Fibroblast of gingiva (primary cell): Measurements from ENCODE around the gene DEPDC1B.
"Not testable (repeated sequence)": the region's sequence is repeated elsewhere in the genome, so short reads cannot be mapped to it uniquely, and the experiment has no call there.

Experiments used
- DNase-seq: peaks from one replicate; pipeline ENCODE4 v3.0.0-alpha.2; 2011; ENCODE audit warnings: low read depth

The DEPDC1B gene

GRCh38 chr5:60640901-60641300 lies 59.1 kb downstream of the DEPDC1B start:
- no peak for DNase-seq

- DNase-seq = peak; percentile 3
These were observed 60.4 kb downstream of the DEPDC1B start for GRCh38 chr5:60639544-60639943.

- DNase-seq = no peak
These were observed 61.7 kb downstream of the DEPDC1B start for GRCh38 chr5:60638300-60638699.

- no peak for DNase-seq
These were observed 63.3 kb downstream of the DEPDC1B start for GRCh38 chr5:60636644-60637043.

GRCh38 chr5:60636001-60636400 lies 64.0 kb downstream of the DEPDC1B start:
- DNase-seq = no peak

GRCh38 chr5:60634051-60634450 lies 65.9 kb downstream of the DEPDC1B start:
- DNase-seq = no peak

- DNase-seq = peak; percentile 56
These were observed 66.6 kb downstream of the DEPDC1B start for GRCh38 chr5:60633341-60633740.

- DNase-seq = no peak
These were observed 67.8 kb downstream of the DEPDC1B start for GRCh38 chr5:60632153-60632552.

- DNase-seq = no peak
These were observed 69.1 kb downstream of the DEPDC1B start for GRCh38 chr5:60630836-60631235.

GRCh38 chr5:60630179-60630578 lies 69.8 kb downstream of the DEPDC1B start:
- DNase-seq = no peak

GRCh38 chr5:60624875-60625274 lies 75.1 kb downstream of the DEPDC1B start:
- DNase-seq = not testable (repeated sequence)

- not testable (repeated sequence) for DNase-seq
These were observed 79.2 kb downstream of the DEPDC1B start for GRCh38 chr5:60620752-60621151.

GRCh38 chr5:60613826-60614225 lies 86.1 kb downstream of the DEPDC1B start:
- DNase-seq = no peak

GRCh38 chr5:60611099-60611740 lies 88.7 kb downstream of the DEPDC1B start:
- no peak for DNase-seq

- peak; percentile 41 for DNase-seq
These were observed 95.2 kb downstream of the DEPDC1B start for GRCh38 chr5:60604771-60605170.

- DNase-seq = no peak
These were observed 101.5 kb downstream of the DEPDC1B start for GRCh38 chr5:60598424-60598823.

GRCh38 chr5:60597572-60598320 lies 102.2 kb downstream of the DEPDC1B start:
- peak; percentile 17 for DNase-seq

- DNase-seq = no peak
These were observed 105.1 kb downstream of the DEPDC1B start for GRCh38 chr5:60594715-60595477.

GRCh38 chr5:60590172-60590571 lies 109.8 kb downstream of the DEPDC1B start:
- DNase-seq = no peak

- DNase-seq = not testable (repeated sequence)
These were observed 112.7 kb downstream of the DEPDC1B start for GRCh38 chr5:60587312-60587711.

GRCh38 chr5:60586307-60586901 lies 113.6 kb downstream of the DEPDC1B start:
- DNase-seq = peak; percentile 15

- no peak for DNase-seq
These were observed 114.3 kb downstream of the DEPDC1B start for GRCh38 chr5:60585618-60586017.
